Effector CD4-positive, alpha-beta T cell (primary cell): ENCODE results near the gene ZNF653.
"Not testable (repeated sequence)": the region's sequence is repeated elsewhere in the genome, so short reads cannot be mapped to it uniquely, and the experiment has no call there.

Experiments used
- DNase-seq: peaks from one replicate; pipeline ENCODE4 v3.0.0-alpha.2; 2020

ZNF653 gene

DNA sequence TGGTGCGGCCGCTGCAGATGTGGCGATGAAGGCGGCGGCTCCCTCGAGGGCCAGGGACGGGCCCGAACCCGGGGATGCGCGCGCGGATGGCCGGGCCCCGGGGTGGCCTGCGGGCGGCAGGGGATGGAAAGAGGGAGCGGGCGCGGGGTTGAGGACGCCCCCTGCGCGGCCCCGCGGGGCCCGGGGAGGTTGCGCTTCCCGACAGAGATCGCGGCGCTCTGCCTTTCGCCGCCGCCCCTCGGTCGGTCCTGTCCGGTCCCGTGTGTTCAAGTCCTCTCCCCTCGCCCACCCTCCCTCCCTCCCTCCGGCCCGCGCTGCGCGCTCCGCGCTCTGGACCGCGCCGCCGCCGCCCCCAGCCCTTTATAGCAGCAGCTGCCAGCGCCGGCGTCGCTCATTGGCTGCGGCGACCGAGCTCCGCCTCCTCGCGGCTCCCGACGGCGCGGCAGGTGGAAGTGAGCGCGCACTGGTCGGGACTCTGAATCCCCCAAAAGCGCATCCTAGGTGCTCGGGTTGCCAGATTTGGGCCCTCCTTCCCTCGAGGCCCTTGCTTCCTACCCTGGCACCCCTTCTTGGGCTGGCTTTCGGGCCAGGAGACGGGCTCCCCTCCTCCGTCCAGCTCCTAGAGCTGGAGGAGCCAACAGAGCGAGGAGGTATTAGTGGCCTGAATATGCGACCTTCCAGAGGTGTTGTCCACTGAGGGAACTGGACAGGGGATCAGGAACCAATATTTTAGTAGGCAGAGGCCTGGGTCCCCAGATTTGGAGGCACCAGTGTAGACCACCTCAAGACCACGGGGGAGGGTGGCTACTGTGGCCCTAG, 24.7 kb downstream of the ZNF653 start, which contains the start of gene ELAVL3:
TSS of gene ELAVL3 (minus strand) at position 332 of the 819 bp plus-strand sequence. CDS start 438 bp downstream, outside the sequence.
- DNase-seq: no peak

DNA sequence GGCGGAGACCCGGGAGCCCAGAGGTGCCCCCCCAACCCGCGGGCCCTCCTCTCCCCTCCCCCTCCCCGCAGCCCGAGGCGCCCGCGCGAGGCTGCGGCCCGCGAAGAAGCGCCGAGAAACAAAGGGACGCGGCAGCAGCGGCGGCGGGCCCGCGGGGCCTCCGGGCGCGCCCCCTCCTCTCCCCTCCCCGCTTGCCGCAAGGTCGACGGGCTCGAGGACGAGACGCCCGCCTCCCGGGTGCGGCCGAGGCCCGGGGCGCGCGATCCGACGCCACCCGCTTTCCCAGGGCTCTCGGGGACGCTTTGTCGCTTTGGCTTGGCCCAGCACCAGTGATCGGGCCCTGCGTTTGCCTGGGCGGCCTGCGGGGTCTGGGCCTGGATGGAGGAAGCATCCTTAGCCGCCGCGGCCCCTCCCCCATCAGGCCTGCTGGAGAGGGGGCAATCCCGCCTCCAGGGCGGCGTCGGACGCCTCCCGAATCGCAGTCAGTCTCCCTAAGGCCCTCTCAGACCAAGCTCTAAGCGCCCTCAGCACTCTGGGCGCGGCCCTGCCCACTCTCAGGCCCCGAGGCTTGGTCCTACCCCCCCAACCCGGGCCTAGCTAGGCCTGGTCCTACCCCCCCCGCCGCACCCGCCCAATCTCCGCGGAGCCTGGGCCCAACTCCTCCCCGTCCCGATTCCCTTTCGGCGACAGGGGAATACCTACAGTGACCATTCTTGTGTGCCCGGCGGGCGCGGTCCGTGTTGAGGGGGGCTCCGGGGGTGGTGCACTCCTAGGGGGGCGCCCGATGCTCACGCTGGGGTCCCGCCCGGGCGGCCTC, 25.5 kb downstream of the ZNF653 start:
- DNase-seq: no peak

DNA sequence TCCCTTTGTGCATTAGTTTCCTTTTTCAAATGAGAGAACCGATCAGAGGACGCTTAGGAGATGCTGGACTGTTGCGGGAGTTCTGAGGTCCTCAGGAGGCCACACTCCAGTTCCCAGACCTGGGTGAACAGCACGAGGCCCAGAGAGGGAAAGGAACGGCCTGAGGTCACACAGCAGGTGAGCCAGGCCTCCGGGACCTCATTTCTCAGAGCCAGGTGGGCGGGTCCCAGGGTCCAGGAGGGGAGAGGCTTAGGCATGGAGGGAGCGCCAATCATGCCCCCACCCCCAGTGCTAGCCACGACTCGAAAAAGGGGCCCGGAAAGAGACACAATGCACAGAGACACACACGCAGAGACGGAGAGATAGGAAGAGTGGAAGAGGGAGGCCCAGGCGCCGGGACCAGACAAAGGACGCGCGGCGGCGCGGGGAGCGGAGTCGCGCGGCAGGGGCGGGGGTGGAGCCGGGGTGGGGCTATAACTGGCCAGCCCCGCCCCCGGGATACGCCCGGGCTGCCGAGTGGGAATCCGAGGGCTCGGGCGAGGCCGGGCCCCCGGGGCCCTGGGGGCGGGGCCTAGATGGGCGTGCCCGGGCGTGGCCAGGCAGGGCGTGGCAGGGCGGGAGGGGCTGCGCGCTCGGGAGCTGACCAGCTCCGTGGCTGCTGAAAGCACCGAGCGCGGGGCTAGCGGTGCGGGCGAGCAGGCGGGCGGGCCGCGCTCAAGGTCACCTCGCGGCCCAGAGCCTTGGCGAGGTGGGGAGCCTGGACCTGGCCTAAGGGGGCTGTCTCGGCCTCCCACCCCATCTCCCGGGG, 26.3 kb downstream of the ZNF653 start:
- no peak for DNase-seq

DNA sequence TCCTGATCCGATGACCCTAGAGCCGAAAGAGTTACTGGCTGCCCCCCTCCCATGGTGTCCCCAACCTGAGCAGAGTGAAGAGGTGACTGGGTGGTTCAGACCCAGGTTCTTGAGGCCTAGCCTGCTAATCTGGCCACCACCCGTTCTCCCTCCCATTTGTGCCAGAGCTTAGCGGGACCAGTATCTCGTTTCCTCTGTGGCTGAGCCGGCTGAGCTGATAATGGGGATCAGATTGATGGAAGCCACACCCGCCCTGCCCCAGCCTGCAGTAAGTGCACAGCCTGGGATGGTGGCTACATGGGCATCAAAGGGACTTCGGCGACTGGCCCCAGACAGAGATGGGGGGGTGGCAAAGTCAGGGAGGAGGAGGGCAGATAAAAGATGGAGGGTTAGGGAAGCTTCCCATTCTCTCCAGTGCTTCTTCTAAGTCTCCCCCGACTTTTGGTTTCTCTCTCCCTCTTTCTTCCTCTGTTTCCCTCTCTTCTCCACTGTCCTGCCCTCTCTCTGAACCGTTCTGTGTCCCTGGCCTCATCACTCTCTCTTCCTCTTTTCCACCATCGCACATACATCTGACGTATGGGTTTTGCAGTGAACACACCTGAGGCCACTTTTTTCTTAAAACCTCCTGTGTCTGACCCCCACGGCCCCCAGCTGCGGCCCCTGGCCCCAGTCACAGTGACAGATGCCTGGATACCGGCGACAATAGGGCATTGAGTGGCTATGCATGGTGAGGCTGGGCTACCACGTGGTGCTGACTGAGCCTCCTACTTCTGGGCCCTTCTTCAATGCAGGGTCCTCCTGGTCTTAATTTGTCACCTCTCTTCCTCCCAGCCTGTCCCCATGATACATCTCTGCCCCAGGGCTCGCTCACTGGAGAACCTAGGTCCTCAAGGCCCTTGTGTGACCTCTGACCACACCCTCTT, 27.2 kb downstream of the ZNF653 start:
- DNase-seq: no peak

DNA sequence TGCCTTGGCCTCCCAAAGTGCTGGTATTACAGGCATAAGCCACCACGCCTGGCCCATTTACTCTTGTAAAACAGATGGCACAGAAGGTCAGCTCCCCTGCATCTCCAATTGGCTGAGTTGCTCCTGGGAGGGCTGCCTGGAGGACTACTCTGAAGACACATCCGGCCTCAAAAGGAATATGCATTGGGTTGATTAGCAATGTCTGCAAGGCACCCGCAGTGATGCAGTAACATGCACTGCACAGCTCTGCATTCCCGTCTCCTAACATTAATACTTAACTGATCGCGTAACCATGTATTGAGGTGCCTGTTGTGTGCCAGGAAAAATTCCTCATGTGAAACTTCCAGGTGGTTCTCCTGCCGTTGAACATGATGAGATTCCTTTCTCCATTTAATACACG, 29.8 kb downstream of the ZNF653 start:
- DNase-seq: no peak

DNA sequence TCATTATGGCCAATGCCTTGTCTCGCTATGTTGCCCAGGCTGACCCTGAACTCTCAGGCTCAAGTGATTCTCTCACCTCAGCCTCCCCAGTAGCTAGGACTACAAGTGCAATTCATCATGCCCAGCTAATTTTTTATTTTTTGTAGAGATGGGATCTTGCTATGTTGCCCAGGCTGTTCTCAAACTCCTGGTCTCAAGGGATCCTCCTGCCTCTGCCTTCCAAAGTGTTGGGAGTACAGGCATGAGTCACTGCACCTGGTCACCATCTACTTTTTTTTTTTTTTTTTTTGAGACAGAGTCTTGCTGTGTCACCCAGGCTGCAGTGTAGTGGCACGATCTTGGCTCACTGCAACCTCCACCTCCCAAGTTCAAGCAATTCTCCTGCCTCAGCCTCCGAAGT, 30.3 kb downstream of the ZNF653 start:
- DNase-seq: not testable (repeated sequence)

DNA sequence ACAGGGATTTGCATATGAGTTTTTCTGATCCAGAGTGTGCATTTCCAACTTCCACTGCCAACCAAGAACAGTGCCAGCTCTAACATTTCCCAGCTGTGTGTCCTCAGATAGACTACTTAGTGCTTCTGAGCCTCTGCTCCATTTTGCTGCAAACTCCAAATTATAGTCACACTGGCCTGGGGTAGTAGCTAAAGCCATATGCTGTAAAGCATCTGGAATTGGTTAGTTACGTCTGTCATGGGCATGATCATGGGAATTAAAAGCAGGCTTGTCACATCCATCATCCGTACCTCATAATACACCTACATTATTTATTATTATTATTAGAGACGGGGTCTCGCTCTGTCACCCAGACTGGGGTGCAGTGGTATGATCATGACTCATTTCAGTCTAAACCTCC, 31.9 kb downstream of the ZNF653 start:
- no peak for DNase-seq

DNA sequence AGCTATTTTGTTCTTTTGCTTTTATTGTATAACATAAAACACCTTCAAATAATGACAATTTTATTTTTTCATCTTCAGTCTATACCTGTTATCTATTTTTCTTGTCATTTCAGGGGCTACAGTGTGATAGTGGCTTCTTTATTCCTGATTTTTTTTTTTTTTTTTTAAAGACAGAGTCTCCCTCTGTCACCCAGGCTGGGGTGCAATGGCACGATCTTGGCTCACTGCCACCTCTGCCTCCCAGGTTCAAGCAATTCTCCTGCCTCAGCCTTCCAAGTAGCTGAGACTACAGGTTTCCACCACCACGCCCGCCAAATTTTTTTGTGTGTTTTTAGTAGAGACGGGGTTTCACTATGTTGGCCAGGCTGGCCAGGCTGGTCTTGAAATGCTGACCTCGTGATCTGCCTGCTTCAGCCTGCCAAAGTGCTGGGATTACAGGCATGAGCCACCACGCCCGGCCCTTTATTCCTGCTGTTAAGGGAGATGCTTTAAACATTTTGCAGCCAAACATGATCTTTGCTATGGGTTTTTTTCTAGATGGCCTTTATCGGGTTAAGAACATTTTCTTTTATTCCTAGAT, 37.3 kb downstream of the ZNF653 start:
- not testable (repeated sequence) for DNase-seq

DNA sequence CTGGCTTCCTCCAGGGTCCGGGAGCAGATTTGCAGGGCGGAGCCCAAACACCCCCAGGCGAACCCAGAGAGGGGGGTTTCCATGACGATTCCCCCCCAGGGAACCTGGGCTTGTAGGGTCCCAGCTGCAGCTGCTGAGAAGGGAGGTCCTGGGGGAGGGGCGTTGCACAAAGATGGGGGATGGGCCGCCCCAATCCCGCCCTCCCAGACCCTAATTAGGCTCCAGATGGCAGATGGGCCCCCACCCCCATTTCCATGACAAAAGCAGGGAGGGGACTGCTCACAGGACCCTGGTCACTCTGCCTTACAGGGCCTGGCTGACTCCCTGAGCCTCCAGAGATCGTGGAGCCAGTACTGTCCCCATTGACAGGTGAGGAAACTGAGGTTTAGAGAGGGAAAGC, 40.0 kb downstream of the ZNF653 start:
- no peak for DNase-seq

DNA sequence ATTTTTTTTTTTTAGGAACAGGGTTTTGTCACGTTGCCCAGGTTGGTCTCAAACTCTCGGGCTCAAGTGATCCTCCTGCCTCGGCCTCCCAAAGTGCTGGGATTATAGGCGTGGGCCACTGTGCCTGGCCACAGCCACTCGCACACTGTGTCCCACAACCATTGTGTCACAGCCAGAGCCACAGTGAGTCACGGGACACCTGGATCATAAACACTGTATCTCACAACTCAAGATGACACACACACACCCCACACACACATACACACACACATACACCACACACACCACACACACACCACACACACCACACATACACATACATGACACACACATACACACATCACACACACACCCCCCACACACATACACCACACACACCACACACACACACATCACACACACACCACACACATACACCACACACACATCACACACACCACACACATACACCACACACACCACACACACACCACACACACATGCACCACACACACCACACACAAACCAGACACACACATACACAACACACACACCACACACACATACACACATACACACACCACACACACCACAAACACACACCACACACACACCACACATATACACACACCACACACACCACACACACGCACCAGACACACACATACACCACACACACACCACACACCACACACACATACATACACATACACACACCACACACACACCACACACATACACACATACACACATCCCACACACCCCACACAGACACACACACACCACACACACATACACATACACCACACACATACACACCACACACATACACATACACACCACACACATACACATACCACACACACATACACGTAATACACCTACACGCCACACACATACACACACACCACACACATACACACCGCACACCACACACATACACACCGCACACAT, 41.0 kb downstream of the ZNF653 start:
- DNase-seq: no peak

DNA sequence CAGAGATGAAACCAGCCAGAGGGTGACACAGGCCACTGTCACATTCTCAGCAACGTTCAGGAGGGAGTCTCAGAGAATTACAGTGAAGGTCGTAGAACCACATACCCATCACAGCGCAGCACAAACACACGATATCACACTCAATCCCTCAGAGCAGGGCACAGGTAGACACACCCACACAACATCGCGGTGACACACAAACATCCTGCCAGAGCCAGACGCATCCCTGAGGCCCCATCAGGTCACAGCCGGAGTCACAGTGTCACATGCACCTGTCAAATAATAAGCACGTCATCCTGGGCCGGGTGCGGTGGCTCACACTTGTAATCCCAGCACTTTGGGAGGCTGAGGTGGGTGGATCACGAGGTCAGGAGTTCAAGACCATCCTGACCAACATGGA, 42.2 kb downstream of the ZNF653 start:
- DNase-seq: no peak

DNA sequence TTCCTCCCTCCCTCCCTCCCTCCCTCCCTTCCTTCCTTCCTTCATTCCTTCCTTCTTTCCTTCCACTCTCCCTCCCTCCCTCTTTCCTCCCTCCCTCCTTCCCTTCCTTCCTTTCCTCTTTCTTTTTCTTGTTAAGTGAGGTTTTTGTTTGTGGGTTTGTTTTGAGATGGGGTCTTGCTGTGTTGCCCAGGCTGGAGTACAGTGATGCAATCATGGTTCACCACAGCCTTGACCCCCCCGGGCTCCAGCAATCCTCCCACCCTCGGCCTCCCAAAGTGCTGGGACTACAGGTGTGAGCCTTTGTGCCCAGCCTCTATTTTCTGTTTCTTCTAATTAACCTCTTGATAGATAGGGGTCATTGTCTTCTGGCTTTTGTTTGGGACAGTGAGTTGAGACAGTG, 44.2 kb downstream of the ZNF653 start:
- DNase-seq: no peak

DNA sequence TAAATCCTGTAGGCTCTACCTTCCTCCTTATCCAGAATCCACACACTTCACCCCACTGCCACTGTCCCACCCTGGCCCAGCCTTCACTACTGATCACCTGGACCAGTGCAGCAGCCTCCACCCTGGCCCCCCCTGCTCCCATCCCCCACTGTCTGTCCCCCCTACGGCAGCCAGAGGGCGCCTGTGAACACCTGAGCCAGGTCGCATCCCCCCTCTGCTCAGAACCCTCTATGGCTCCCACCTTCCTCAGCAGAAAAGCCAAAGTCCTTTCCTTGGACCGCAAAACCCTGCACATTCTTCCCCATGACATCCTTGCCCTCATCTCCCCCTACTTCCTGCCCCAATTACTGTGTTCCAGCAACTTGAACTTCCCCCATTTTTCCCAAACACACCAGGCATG, 45.4 kb downstream of the ZNF653 start:
- no peak for DNase-seq

DNA sequence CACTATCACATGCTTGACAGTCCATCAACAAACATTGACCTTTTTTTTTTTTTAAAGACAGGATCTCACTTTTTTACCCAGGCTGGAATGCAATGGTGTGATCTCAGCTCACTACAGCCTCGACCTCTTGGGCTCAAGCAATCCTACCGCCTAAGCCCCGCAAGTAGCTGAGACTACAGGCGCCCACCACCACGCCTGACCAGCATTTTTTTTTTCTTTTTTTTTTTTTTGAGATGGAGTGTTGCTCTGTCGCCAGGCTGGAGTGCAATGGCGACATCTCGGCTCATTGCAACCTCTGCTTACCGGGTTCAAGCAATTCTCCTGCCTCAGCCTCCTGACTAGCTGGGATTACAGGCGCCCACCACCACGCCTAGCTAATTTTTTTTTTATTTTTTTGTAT, 46.7 kb downstream of the ZNF653 start:
- not testable (repeated sequence) for DNase-seq

DNA sequence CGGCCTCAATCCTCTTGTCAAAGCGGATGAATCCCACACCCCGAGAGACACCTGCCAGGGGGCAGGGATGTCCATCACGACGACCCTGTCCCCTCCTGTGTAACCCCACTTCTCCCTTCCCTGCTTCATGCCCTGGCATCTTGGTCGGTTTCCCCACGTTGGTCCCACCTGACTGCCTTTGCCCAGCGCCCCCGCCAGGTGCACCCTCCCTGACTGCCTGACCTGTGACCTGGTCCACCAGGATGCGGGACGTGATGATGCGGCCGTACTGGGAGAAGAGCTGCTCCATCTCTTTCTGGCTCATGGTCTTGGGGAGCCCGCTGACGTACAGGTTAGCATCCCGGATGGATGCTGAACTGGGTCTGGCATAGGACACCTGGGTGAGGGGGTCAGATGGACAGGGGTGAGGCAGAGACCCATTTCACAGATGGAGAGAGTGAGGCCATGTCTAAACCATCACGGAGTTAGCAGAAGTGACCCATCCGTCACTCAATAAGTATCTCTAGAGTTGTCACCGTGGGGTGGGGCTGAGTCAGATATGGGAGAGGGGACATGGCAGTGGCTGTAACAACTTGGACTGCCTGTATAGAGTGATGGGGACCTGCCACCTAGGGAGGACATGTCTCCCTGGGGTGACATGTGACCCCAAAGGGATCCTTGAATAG, 47.3 kb downstream of the ZNF653 start:
- DNase-seq: no peak

DNA sequence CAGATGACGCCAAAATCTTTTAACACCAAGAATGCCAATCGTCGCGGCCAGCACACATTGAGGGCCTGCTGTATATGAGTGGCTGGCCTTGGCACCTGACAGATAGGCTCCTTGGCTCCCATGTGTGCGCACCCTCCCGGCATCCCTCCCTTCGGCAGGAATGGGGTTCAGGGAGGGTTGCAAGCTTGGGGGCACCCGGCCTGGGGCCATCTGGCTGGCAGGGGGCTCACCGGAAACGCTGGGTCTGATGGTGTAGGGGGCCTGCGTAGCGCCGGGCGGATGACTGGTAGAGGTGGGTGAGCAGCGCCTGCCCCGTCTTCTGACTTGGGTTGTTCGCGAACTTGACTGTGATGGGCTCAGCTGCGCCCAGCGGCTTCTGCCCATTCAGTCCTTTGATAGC, 47.8 kb downstream of the ZNF653 start:
- DNase-seq: no peak

DNA sequence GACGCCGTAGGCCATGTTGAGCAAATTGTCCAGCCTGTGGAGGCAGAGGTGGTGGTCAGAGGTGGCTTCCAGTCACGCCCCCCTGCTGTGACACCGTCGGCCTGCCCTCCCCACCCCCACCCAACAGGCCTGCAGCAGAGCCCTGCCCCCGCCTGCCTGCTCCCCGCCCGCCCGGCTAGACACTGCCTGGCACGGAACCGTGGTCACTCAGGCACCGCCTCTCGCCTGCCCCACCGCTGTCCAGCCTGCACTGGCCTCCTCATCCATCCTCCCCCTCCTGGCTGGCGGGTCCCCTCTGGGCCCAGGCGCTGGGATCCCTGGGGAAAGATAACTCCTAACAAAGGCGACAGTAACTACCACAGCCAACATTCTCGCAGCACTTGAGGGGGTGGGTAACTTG, 48.5 kb downstream of the ZNF653 start:
- no peak for DNase-seq

DNA sequence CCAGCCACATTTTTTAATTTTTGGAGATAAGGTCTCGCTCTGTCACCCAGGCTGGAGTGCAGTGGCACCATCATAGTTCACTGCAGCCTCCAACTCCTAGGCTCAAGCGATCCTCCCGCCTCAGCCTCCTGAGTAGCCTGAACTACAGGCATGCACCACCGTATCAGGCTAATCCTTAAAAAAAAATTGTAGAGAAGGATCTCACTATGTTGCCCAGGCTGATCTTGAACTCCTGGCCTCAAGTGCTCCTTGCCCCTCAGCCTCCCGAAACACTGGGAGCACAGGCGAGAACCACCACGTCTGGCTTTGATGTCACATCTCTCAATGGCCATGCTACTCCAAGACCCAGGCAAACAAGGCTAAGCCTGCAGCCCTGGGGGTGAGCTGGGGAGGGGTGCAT, 49.0 kb downstream of the ZNF653 start:
- DNase-seq: no peak

DNA sequence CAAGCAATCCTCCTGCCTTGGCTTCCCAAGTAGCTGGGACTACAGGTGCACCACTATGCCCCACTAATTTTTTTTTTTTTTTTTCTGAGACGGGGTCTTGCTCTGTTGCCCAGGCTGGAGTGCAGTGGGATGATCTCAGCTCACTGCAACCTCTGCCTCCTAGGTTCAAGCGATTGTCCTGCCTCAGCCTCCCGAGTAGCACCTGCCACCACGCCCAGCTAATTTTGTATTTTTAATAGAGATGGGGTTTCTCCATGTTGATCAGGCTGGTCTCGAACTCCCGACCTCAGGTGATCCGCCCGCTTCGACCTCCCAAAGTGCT, 50.4 kb downstream of the ZNF653 start:
- DNase-seq: not testable (repeated sequence)
